GM12878 (cell line): ENCODE results near the gene CCNG1. TPM values are rescaled to one million over a fixed set of nuclear protein-coding genes. Genes with fewer than 3 reads are reported as not detected.

Experiments used
- CEBPB ChIP-seq, 2 experiments: fragments of 150-350 bp in 1 of 2; IDR thresholded peaks; 2 replicates each; pipeline ENCODE4 v1.6.1; 2012 to 2014; ENCODE audit warnings: low read depth in 2 of 2, low read length in 2 of 2, borderline replicate concordance in 1 of 2, inconsistent platforms in 1 of 2
- CHD4 ChIP-seq: fragments of 200-600 bp; sonication (generic); IDR thresholded peaks from 2 replicates; pipeline ENCODE4 v1.6.1; 2016; ENCODE audit warnings: mild to moderate bottlenecking
- CREB1 ChIP-seq: IDR thresholded peaks from 2 replicates; pipeline ENCODE4 v1.6.1; 2012; ENCODE audit warnings: low read depth, mild to moderate bottlenecking, inconsistent platforms
- CREM ChIP-seq: IDR thresholded peaks from 2 replicates; pipeline ENCODE4 v1.6.1; 2014; ENCODE audit warnings: antibody characterized with exemption, low read depth
- ELK1 ChIP-seq: IDR thresholded peaks from 2 replicates; pipeline ENCODE4 v1.6.1; 2012; ENCODE audit warnings: low read depth, low read length, improper control_type of control experiment
- ETV6 ChIP-seq, 2 experiments: fragments of 450-650 bp in 1 of 2; IDR thresholded peaks in 1 of 2; conservative IDR thresholded peaks in 1 of 2; 2 replicates each; pipeline ENCODE4 v1.6.1; 2014; ENCODE audit warnings: antibody characterized with exemption in 1 of 2, borderline replicate concordance in 1 of 2, low read depth in 1 of 2, mild to moderate bottlenecking in 1 of 2, moderate library complexity in 1 of 2
- FOS ChIP-seq: IDR thresholded peaks from 3 replicates; pipeline ENCODE4 v1.6.1; 2011; ENCODE audit warnings: borderline replicate concordance; ENCODE audit not compliant: insufficient read length; ENCODE audit errors: extremely low read depth
- IRF4 ChIP-seq: IDR thresholded peaks from 2 replicates; pipeline ENCODE4 v1.6.1; 2011; ENCODE audit warnings: low read depth, low read length
- IRF5 ChIP-seq: fragments of 450-650 bp; IDR thresholded peaks from 2 replicates; pipeline ENCODE4 v1.6.1; 2017; ENCODE audit warnings: borderline replicate concordance
- JUNB ChIP-seq: IDR thresholded peaks from 2 replicates; pipeline ENCODE4 v1.6.1; 2016; ENCODE audit warnings: antibody characterized with exemption, mild to moderate bottlenecking
- KLF5 ChIP-seq: fragments of 450-650 bp; IDR thresholded peaks from 2 replicates; pipeline ENCODE4 v1.6.1; 2014; ENCODE audit warnings: mild to moderate bottlenecking; ENCODE audit not compliant: partially characterized antibody
- NFYB ChIP-seq: IDR thresholded peaks from 2 replicates; pipeline ENCODE4 v1.6.1; 2011; ENCODE audit warnings: low read depth, mild to moderate bottlenecking, low read length, improper control_type of control experiment, moderate library complexity; ENCODE audit not compliant: insufficient read depth
- RCOR1 ChIP-seq: conservative IDR thresholded peaks from 2 replicates; pipeline ENCODE4 v1.6.1; 2012; ENCODE audit warnings: low read depth, low read length, improper control_type of control experiment
- RELA ChIP-seq: fragments of 450-650 bp; IDR thresholded peaks from 2 replicates; pipeline ENCODE4 v1.8.0; 2014; ENCODE audit warnings: borderline replicate concordance; ENCODE audit not compliant: partially characterized antibody
- SKIL ChIP-seq: fragments of 450-650 bp; IDR thresholded peaks from 2 replicates; pipeline ENCODE4 v1.6.1; 2017; ENCODE audit warnings: mild to moderate bottlenecking, low read depth, inconsistent platforms; ENCODE audit not compliant: poor library complexity, severe bottlenecking
- SMARCA5 ChIP-seq: fragments of 450-650 bp; IDR thresholded peaks from 2 replicates; pipeline ENCODE4 v1.6.1; 2017; ENCODE audit warnings: mild to moderate bottlenecking
- STAT1 ChIP-seq: fragments of 450-650 bp; conservative IDR thresholded peaks from 2 replicates; pipeline ENCODE4 v1.6.1; 2014; ENCODE audit warnings: antibody characterized with exemption, mild to moderate bottlenecking
- STAT3 ChIP-seq: IDR thresholded peaks from 2 replicates; pipeline ENCODE4 v1.6.1; 2011; ENCODE audit warnings: low read depth, low read length, improper control_type of control experiment
- TCF12 ChIP-seq: IDR thresholded peaks from 2 replicates; pipeline ENCODE4 v1.6.1; 2011; ENCODE audit warnings: low read depth, mild to moderate bottlenecking, low read length
- ZBTB33 ChIP-seq: fragments of 450-650 bp; IDR thresholded peaks from 2 replicates; pipeline ENCODE4 v1.6.1; 2017; ENCODE audit warnings: mild to moderate bottlenecking
- polyA plus RNA-seq, 11 experiments: library from polyadenylated mRNA; depleted of rRNA in 4 of 11; unstranded in 6 of 11; stranded (reverse) in 5 of 11; fragments of >200 nt; fragmentation: Nextera tagmentation in 4 of 11; fragmentation: Illumina TruSeq in 1 of 11; extraction: Ambion mirVana in 4 of 11; extraction: Trizol in 1 of 11; gene quantifications; 1 replicate in 1 of 11; 2 replicates in 10 of 11; pipeline versions ENCODE4 v1.2.1 to v1.2.3, GENCODE V29; 2011 to 2016; ENCODE audit warnings: inconsistent platforms in 2 of 11, missing spikeins in 2 of 11, low read depth in 1 of 11
- total RNA-seq, 4 experiments: library from RNA; depleted of rRNA in 3 of 4; stranded (reverse); fragments of >200 nt in 3 of 4; fragmentation: Illumina TruSeq in 1 of 4; extraction: Trizol in 1 of 4; gene quantifications; 2 replicates each; pipeline versions ENCODE4 v1.2.1 to v1.2.3, GENCODE V29; 2013 to 2021

The CCNG1 gene
- total and polyA plus RNA-seq, 10 of the 15 experiments (the other 5 are each of a cell fraction or from before 2014, with no cell fraction given): 90.1 to 274 (median 200) TPM

GRCh38 chr5:163459819-163460561, 22.6 kb downstream of the CCNG1 start, which contains the start of gene NUDCD2 (continued):
- TF ChIP-seq IRF5: no peak
- TF ChIP-seq STAT3: no peak
- TF ChIP-seq SKIL: no peak
- no peak for TF ChIP-seq ETV6 (conservative IDR thresholded peaks at IDR 0.05 in 1 of 2, IDR thresholded peaks at IDR 0.05 in 1 of 2; ENCODE audit: borderline replicate concordance in 1 of 2, low read depth in 1 of 2)
- TF ChIP-seq ELK1: no peak
- TF ChIP-seq KLF5: peak; percentile 78
- peak; percentile 51 for TF ChIP-seq RELA
- no peak for TF ChIP-seq ZBTB33
- 0 out of 2 replicates have a peak, but pooled peaks have one; percentile 63 for TF ChIP-seq STAT1
- TF ChIP-seq JUNB: peak; percentile 27; the same call in 1 of the 2 replicates
- 0 out of 2 replicates have a peak, but pooled peaks have one; percentile 15 for TF ChIP-seq TCF12
- TF ChIP-seq CREM: no peak; the same call in 1 of the 2 replicates
- peak; percentile 88 for TF ChIP-seq CREB1
- no peak for TF ChIP-seq CHD4
- peak; percentile 86 for TF ChIP-seq NFYB
- no peak for TF ChIP-seq IRF4
- TF ChIP-seq SMARCA5: no peak
- no peak for TF ChIP-seq CEBPB (IDR thresholded peaks at IDR 0.05; ENCODE audit: borderline replicate concordance in 1 of 2, low read depth in 2 of 2, low read length in 2 of 2)
- TF ChIP-seq FOS: peak; percentile 49
- TF ChIP-seq RCOR1: no peak
